Ovary (tissue), 9 donors: ENCODE data around the gene TEX26. TPM values are rescaled to one million over a fixed set of nuclear protein-coding genes. Genes with fewer than 3 reads are reported as not detected.

Source experiments
- DNase-seq, 5 donors: peaks; one replicate each; pipeline ENCODE4 v3.0.0-alpha.2; 2019 to 2020
- H3K27ac ChIP-seq, 2 donors: fragments of 200-600 bp; one replicate each; pipeline versions ENCODE4 v1.5.1 to v1.8.0; 2019 to 2022
- H3K27me3 ChIP-seq: fragments of 200-600 bp; one replicate; pipeline ENCODE4 v1.8.0; 2022
- H3K36me3 ChIP-seq: fragments of 200-600 bp; sonication (generic); one replicate; pipeline ENCODE4 v1.5.1; 2019
- H3K4me1 ChIP-seq: one replicate; pipeline ENCODE4 v1.8.1; 2013; ENCODE audit warnings: mild to moderate bottlenecking, moderate library complexity; ENCODE audit not compliant: insufficient read depth
- H3K4me3 ChIP-seq: fragments of 200-600 bp; sonication (generic); one replicate; pipeline ENCODE4 v1.5.1; 2017
- H3K9me3 ChIP-seq, 2 donors: fragments of 200-600 bp in 1 of 2; sonication (generic) in 1 of 2; one replicate each; pipeline versions ENCODE4 v1.5.1 to v1.8.1; 2013 to 2019; ENCODE audit warnings: mild to moderate bottlenecking in 1 of 2, moderate library complexity in 1 of 2
- CTCF ChIP-seq, 3 donors: fragments of 450-650 bp in 2 of 3; fragments of 200-600 bp in 1 of 3; IDR thresholded peaks; one replicate each; pipeline versions ENCODE4 v1.5.1 to v1.8.0; 2016 to 2022; ENCODE audit warnings: antibody characterized with exemption in 3 of 3, mild to moderate bottlenecking in 1 of 3
- EP300 ChIP-seq: sonication (generic); formaldehyde crosslinking; IDR thresholded peaks from one replicate; pipeline ENCODE4 v1.6.1; 2017; ENCODE audit warnings: antibody characterized with exemption
- POLR2A ChIP-seq: fragments of 450-650 bp; IDR thresholded peaks from one replicate; pipeline ENCODE4 v1.6.1; 2017; ENCODE audit warnings: antibody characterized with exemption, mild to moderate bottlenecking, moderate library complexity
- WGBS, 3 donors: extraction: QIAGEN DNeasy Blood & Tissue Kit in 1 of 3; methylation state at CpG; one replicate each; pipeline versions ENCODE4 v1.1.5 to v1.1.7; 2013 to 2017; 5-methylcytosine and 5-hydroxymethylcytosine counted together
- intact Hi-C, 4 donors: fragments of 100-400 bp; cut with DNase I; formaldehyde crosslinking; loops; one replicate each; pipeline versions ENCODE4 v1.11.0 to v1.15.1; 2022 to 2023
- polyA plus RNA-seq, 2 donors: library from polyadenylated mRNA; stranded (reverse); fragments of 200-250 nt in 1 of 2; fragments of 350-450 nt in 1 of 2; fragmentation: Illumina TruSeq in 1 of 2; extraction: RNeasy Lipid Tissue Mini Kit (QIAGEN cat#74804) in 1 of 2; gene quantifications; one replicate each; pipeline ENCODE4 v1.2.3, GENCODE V29; 2013 to 2014
- total RNA-seq, 7 donors: library from RNA; depleted of rRNA in 2 of 7; stranded (reverse); fragments of >200 nt in 2 of 7; fragmentation: NEBNext Ultra II Directional in 3 of 7; extraction: Animal tissue kit (Norgen Biotek cat#: 25700) in 3 of 7; gene quantifications; one replicate each; pipeline versions ENCODE4 v1.1.0 to v1.2.4, GENCODE V29; 2016 to 2023
- donor health status: DM: no; HTN: no; CAD: no; lungs with moderate emphysema.
- donor health status: DM: no; HTN: no; CAD: no.
- donor health status: Bipolar disorder and iron deficiency.
- donor health status: DM: yes; HTN: yes; CAD: no.
- donor health status: DM: no; HTN: no; CAD: no.
- donor health status: DM: yes; HTN: yes; CAD: no.

Gene TEX26
- total and polyA plus RNA-seq, 9 donors: 0.45 TPM; not detected in 8

- Histone ChIP-seq H3K4me1 (peaks cover 25% of the 10 kb centered on the region), H3K27me3 (no peaks in the 10 kb centered on the region), H3K27ac (peak overlapping the region; percentile 51 to 73), H3K9me3 (no peaks in the 10 kb centered on the region), H3K4me3 (peak overlapping the region; percentile 39), H3K36me3 (no peaks in the 10 kb centered on the region)
- peak in 3 of 5 donors; percentile 28 to 44 (median 34) for DNase-seq
- no peak for TF ChIP-seq POLR2A
- no peak for TF ChIP-seq CTCF (IDR thresholded peaks at IDR 0.05)
- no peak for TF ChIP-seq EP300
- intact Hi-C loops: no loop called here
- WGBS, 3 donors: 28 to 44% (median 33%) methylated on average over 10 of the region's 10 CpGs
Measured at GRCh38 chr13:30907121-30907861, 25.2 kb upstream of the TEX26 start.

DNA sequence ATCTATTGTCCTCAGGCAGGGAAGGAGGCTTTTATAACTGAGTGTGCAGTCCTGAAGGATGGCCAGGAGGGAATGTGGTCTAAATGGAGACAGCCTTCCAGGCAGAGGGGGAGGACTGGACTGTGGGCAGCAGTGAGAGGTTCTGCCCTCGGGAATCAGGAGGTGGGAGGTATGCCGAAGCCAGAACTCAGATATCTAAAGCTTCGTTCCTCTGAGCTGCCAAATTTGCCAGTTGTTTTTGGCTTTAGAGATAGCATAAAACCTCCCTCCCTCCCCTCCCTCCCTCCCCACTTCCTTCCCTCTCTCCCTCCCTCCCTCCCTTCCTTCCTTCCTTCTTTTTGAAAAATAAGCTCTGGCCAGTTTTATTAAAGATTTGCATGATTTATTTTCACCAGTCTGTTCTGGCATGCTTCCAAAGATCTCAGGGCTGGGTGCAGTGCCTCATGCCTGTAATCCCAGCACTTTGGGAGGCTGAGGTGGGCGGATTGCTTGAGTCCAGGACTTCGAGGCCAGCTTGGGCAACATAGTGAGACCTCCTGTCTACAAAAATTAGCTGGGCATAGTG is 24.0 kb upstream of the TEX26 start:
- no peak for TF ChIP-seq EP300
- no peak for TF ChIP-seq CTCF (IDR thresholded peaks at IDR 0.05)
- Histone ChIP-seq H3K9me3 (no peaks in the 10 kb centered on the region), H3K36me3 (no peaks in the 10 kb centered on the region), H3K27ac (no peak overlapping the region), H3K4me3 (no peak overlapping the region), H3K27me3 (no peaks in the 10 kb centered on the region), H3K4me1 (peaks cover 25% of the 10 kb centered on the region)
- intact Hi-C loops: no loop called here
- 6 to 13% (median 12%) methylated on average over 5 of the region's 5 CpGs for WGBS, 3 donors
- DNase-seq: peak; percentile 51 to 72 (median 70)

DNA sequence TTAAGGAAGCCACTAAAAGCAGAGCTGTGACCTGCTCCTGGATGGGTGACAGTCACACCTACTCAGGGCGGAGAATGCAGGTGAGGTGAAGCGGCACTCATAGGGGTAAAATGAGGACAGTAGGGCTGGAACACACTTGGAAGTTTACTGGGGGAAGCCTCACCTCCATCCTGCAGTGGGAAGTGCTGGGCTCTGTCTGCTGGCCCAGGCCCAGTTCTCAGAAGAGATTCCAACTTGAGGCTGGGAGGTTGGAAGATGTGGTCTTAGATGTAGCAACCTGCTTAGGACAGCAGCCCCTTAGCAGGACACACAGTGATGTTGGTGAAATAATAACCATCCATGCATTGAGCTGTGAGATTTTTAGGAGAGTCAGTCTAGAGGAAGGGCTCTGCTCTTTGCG is 21.8 kb upstream of the TEX26 start:
- Histone ChIP-seq H3K36me3 (no peaks in the 10 kb centered on the region), H3K4me3 (no peak overlapping the region), H3K27me3 (no peaks in the 10 kb centered on the region), H3K9me3 (no peaks in the 10 kb centered on the region), H3K4me1 (peaks cover 23% of the 10 kb centered on the region), H3K27ac (no peak overlapping the region)
- no peak for TF ChIP-seq POLR2A
- no peak for TF ChIP-seq EP300
- no peak for TF ChIP-seq CTCF (IDR thresholded peaks at IDR 0.05)
- 87 to 92% (median 89%) methylated on average over 3 of the region's 3 CpGs for WGBS, 3 donors
- intact Hi-C loops: no loop called here
- DNase-seq: no peak

DNA sequence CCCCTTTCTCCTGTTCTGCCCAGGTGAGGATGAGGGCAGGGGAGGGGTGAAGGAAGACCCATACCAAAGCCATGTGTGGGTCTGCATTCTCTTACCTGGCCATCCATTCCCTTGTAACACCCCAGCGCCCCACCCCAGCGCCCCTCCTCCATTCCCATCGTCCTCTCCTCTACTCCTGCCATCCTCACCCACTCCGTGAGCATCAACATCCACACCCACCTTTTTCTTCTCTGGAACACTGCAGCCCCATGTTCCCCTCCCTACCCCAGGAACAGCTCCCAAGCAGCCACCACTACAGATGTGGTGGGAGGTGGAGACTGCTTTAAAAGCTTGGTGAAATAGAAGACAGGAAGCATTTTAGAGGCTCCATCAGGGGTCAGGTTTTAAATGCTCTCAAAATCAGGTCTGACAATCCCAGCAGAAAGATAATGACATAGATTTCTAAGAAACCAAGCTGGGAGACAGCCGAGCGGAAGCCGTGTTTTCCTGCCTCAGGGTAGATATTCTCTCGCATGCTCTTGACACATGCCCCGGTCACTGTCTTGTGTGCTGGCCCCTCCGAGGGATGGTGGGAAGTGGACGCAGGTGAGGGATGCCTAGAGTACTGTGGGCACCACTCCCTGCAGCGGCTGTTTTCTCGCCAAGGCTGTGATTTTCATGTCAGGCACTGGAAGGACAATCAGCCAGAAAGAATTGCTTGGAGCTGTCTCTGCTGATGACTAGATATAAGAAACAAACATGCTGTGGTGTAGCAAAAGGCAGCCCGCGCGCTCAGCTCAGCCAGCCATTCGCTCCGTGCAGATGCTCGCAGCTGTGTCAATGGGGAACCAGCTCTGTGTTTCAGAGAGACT is 16.5 kb upstream of the TEX26 start:
- Histone ChIP-seq H3K27me3 (no peaks in the 10 kb centered on the region), H3K27ac (no peak overlapping the region), H3K4me3 (no peak overlapping the region), H3K36me3 (no peaks in the 10 kb centered on the region), H3K9me3 (no peaks in the 10 kb centered on the region), H3K4me1 (peaks cover 1% of the 10 kb centered on the region)
- intact Hi-C loops: no loop called here
- no peak for DNase-seq
- TF ChIP-seq POLR2A: no peak
- TF ChIP-seq EP300: no peak
- TF ChIP-seq CTCF (IDR thresholded peaks at IDR 0.05): no peak
- WGBS, 3 donors: 89 to 91% (median 91%) methylated on average over 19 of the region's 19 CpGs
